Stimulated activated naive B cell treated with anti-CD40 and anti-IgM and Interleukin-4, amounts not matched to agents 10 μg/mL and 1 μg/mL and 100 μg/mL, for 72 hours (primary cell): ENCODE data around the gene BPIFB4.

ENCODE experiments used
- ATAC-seq, 2 donors: fragments of 150-1000 bp; cut with Tn5 transposase; replicated peaks; 2 replicates each; pipeline ENCODE4 v1.10.0; 2021; ENCODE audit warnings: moderate library complexity in 1 of 2
- DNase-seq: peaks from one replicate; pipeline ENCODE4 v3.0.0; 2021
- H3K27ac Mint-ChIP-seq: one replicate; pipeline ENCODE4 v1.8.0; 2022; ENCODE audit warnings: mild to moderate bottlenecking, mixed read lengths
- H3K27me3 Mint-ChIP-seq, 2 donors: one replicate each; pipeline ENCODE4 v1.8.0; 2022; ENCODE audit warnings: mixed read lengths in 2 of 2
- H3K36me3 Mint-ChIP-seq, 2 donors: one replicate each; pipeline ENCODE4 v1.8.0; 2022; ENCODE audit warnings: mixed read lengths in 2 of 2, mild to moderate bottlenecking in 1 of 2
- H3K4me1 Mint-ChIP-seq, 2 donors: one replicate each; pipeline ENCODE4 v1.8.0; 2022; ENCODE audit warnings: mixed read lengths in 2 of 2, mild to moderate bottlenecking in 1 of 2
- H3K4me3 Mint-ChIP-seq, 2 donors: one replicate each; pipeline ENCODE4 v1.8.0; 2022; ENCODE audit warnings: mild to moderate bottlenecking in 2 of 2, mixed read lengths in 2 of 2, moderate library complexity in 1 of 2
- H3K9me3 Mint-ChIP-seq, 2 donors: one replicate each; pipeline ENCODE4 v1.8.0; 2022; ENCODE audit warnings: mixed read lengths in 2 of 2, mild to moderate bottlenecking in 1 of 2

Gene BPIFB4

DNA sequence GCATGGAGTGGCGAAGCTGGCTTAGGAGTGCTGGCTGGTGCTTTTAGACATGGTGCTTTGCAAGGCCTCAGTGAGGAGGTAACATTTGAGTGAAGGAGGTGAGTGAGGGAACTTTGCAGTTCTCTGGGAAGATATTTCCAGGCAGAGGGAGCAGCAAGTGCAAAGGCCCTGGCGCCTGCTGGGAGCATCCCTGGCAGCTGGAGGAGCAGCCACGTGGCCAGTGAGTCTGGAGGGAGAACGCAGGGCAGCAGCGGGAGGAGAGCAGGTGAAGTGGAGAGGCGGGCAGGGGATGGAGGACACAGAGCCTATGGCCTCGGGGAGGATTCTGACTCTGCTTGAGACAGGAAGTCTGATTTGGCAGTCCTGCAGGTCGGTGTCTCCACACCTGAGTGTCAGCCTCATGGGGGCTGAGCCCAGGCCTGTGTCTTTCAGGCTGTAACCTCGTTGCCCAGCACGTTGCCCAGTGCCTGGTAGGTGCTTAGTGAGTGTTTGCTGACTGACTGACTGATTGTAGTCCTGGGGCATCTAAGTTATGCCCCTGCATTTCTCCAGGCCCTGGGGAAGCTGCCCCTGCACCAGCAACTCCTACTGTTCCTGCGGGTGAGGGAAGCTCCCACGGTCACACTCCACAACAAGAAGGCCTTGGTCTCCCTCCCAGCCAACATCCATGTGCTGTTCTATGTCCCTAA is 11.0 kb upstream of the BPIFB4 start:
- no peak overlapping the region for H3K4me3 Mint-ChIP-seq
- peaks cover 0 to 6% of the 10 kb centered on the region in 2 donors for H3K27me3 Mint-ChIP-seq
- no peak for DNase-seq
- H3K36me3 Mint-ChIP-seq = no peaks in the 10 kb centered on the region
- ATAC-seq = no peak
- H3K9me3 Mint-ChIP-seq = no peaks in the 10 kb centered on the region
- no peak overlapping the region for H3K27ac Mint-ChIP-seq
- H3K4me1 Mint-ChIP-seq = peaks cover 0 to 2% of the 10 kb centered on the region in 2 donors

DNA sequence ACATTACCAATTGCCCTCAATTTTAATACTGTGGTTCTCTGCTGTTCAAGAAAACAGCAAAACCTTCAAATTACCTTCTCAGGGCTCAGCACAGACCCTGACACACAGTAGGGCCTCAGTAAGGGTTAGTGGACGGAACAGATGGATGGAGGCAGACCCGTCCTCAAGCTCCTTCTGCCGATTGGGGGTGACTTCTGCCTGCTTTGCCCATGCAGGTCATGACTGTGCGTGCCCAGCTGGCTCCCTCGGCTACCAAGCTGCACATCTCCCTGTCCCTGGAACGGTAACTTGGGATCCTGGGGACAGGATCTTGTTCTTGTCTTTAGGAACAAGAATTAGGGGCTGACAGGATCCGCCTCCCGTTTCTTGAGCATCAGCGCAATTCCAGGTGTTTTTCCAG is 9.8 kb upstream of the BPIFB4 start:
- DNase-seq = no peak
- Mint-ChIP-seq H3K9me3 (no peaks in the 10 kb centered on the region), H3K27ac (peak overlapping the region; percentile 65), H3K27me3 (peaks cover 7 to 9% of the 10 kb centered on the region in 2 donors), H3K4me3 (no peak overlapping the region), H3K36me3 (no peaks in the 10 kb centered on the region), H3K4me1 (peaks cover 0 to 2% of the 10 kb centered on the region in 2 donors)
- no peak for ATAC-seq

GRCh38 chr20:33070111-33071053 is 9.1 kb upstream of the BPIFB4 start:
- ATAC-seq (no peak), DNase-seq (no peak)
- H3K4me1 Mint-ChIP-seq = peaks cover 0 to 2% of the 10 kb centered on the region in 2 donors
- H3K27ac Mint-ChIP-seq = no peak overlapping the region
- no peaks in the 10 kb centered on the region for H3K9me3 Mint-ChIP-seq
- peaks cover 12 to 16% of the 10 kb centered on the region in 2 donors for H3K27me3 Mint-ChIP-seq
- no peak overlapping the region for H3K4me3 Mint-ChIP-seq
- H3K36me3 Mint-ChIP-seq = no peaks in the 10 kb centered on the region

DNA sequence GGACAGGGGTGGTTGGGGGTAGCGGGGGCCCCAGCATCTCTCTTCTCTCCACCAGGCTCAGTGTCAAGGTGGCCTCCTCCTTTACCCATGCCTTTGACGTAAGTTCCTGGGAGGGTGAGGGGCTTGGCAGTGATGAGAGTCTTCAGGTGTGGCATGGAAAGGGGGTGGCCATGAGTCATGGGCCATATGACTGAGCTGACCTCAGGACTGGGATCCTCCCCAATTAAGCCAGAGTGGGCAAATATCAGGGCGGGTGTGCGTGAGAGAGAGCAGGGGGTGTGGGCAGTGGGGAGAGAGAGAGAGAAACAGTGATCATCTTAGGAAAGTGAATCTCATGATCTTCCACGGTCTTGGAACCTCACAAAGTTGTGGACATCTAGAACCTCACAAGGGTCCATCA is 8.2 kb upstream of the BPIFB4 start:
- Mint-ChIP-seq H3K36me3 (no peaks in the 10 kb centered on the region), H3K4me3 (no peak overlapping the region), H3K9me3 (no peaks in the 10 kb centered on the region), H3K27ac (peak overlapping the region; percentile 26), H3K4me1 (peaks cover 0 to 2% of the 10 kb centered on the region in 2 donors), H3K27me3 (peaks cover 18 to 21% of the 10 kb centered on the region in 2 donors)
- ATAC-seq (no peak), DNase-seq (no peak)

GRCh38 chr20:33072362-33072761 is 7.1 kb upstream of the BPIFB4 start:
- Mint-ChIP-seq H3K27me3 (peaks cover 18 to 21% of the 10 kb centered on the region in 2 donors), H3K27ac (no peak overlapping the region), H3K4me1 (peaks cover 0 to 2% of the 10 kb centered on the region in 2 donors), H3K4me3 (no peak overlapping the region), H3K36me3 (no peaks in the 10 kb centered on the region), H3K9me3 (no peaks in the 10 kb centered on the region)
- DNase-seq (no peak), ATAC-seq (no peak)

DNA sequence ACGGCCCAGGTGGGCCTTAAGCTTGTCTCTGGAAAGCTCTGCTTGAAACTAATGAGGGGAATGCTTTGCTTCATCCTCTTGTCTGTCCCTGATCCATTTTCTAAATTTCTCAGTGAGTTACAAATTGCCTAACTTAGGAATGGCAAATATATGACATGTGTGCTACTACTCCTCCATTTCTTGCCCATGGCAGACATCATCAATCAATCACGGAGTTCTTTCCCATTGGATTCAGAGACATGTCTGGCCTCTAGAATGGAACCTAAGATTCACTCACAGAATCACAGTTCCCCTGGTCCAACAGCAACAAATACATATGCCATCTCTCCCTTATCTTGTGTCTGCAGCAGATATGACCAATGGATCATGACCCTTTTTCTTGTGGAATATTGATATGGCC is 6.6 kb upstream of the BPIFB4 start:
- H3K27me3 Mint-ChIP-seq = peaks cover 18 to 21% of the 10 kb centered on the region in 2 donors
- H3K9me3 Mint-ChIP-seq = no peaks in the 10 kb centered on the region
- H3K4me3 Mint-ChIP-seq = no peak overlapping the region
- ATAC-seq (no peak), DNase-seq (no peak)
- H3K27ac Mint-ChIP-seq = no peak overlapping the region
- H3K36me3 Mint-ChIP-seq = no peaks in the 10 kb centered on the region
- peaks cover 0 to 2% of the 10 kb centered on the region in 2 donors for H3K4me1 Mint-ChIP-seq

- no peak overlapping the region for H3K27ac Mint-ChIP-seq
- ATAC-seq = no peak
These were observed 4.8 kb upstream of the BPIFB4 start for GRCh38 chr20:33074675-33075074.

DNA sequence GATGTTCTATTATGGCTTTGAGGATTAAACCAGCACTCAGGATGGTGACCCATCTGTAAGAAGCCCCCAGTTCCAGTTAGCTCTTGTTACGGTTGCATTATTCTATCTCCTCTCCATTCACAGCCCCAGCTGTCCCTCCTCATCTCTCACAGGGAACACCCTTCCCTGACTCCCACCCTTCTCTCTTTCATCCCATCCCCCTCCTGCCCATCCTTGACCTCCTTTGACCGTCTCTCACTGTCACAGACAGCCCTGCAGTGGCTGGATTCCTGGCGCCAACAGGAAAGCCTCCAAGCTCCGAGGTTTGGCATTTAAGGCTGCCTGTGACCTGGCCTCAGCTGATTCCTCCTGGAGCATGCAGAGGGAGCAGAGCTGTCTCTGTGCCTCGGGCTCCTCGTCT is 4.2 kb upstream of the BPIFB4 start:
- no peak for DNase-seq
- peaks cover 15 to 18% of the 10 kb centered on the region in 2 donors for H3K27me3 Mint-ChIP-seq
- H3K9me3 Mint-ChIP-seq = no peaks in the 10 kb centered on the region
- no peak for ATAC-seq
- H3K36me3 Mint-ChIP-seq = no peaks in the 10 kb centered on the region
- H3K4me3 Mint-ChIP-seq = no peak overlapping the region
- no peak overlapping the region for H3K27ac Mint-ChIP-seq
- H3K4me1 Mint-ChIP-seq = peaks cover 0 to under 1% of the 10 kb centered on the region in 2 donors

More at GRCh38 chr20:33074675-33075074, 4.8 kb upstream of the BPIFB4 start:
- Mint-ChIP-seq H3K4me3 (no peak overlapping the region), H3K4me1 (peaks cover 0 to 2% of the 10 kb centered on the region in 2 donors), H3K9me3 (no peaks in the 10 kb centered on the region), H3K36me3 (no peaks in the 10 kb centered on the region), H3K27me3 (peaks cover 15 to 18% of the 10 kb centered on the region in 2 donors)
- no peak for DNase-seq

- Mint-ChIP-seq H3K4me3 (no peak overlapping the region), H3K27me3 (peaks cover 22 to 24% of the 10 kb centered on the region in 2 donors), H3K4me1 (no peaks in the 10 kb centered on the region), H3K27ac (no peak overlapping the region), H3K9me3 (no peaks in the 10 kb centered on the region), H3K36me3 (no peaks in the 10 kb centered on the region)
- ATAC-seq (peak; percentile 63 to 75), DNase-seq (no peak)
These were observed 2.6 kb upstream of the BPIFB4 start for GRCh38 chr20:33076662-33077372.

GRCh38 chr20:33081411-33082154 is 2.1 kb downstream of the BPIFB4 start:
- Mint-ChIP-seq H3K4me3 (no peak overlapping the region), H3K9me3 (no peaks in the 10 kb centered on the region), H3K36me3 (no peaks in the 10 kb centered on the region), H3K4me1 (no peaks in the 10 kb centered on the region), H3K27me3 (peaks cover 6 to 15% of the 10 kb centered on the region in 2 donors), H3K27ac (no peak overlapping the region)
- ATAC-seq (no peak), DNase-seq (no peak)

DNA sequence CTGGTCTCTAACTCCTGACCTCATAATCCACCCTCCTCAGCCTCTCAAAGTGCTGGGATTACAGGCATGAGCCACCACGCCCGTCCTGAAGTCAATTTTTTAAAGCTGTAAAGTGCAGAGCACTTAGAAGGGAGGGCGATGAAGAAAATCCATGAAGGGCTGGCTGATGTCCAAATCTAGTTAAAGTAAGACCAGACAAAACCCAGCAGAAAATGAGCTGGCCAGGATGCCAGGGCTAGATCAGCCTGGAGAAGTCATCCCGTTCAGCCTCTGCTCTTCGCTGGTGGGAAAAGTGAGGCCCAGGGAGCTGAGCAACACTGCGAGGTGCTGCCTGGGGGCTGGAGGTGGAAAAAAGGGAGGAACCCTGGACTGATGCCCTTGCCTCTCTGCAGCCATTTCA is 3.1 kb downstream of the BPIFB4 start:
- peaks cover 6 to 15% of the 10 kb centered on the region in 2 donors for H3K27me3 Mint-ChIP-seq
- no peaks in the 10 kb centered on the region for H3K4me1 Mint-ChIP-seq
- no peaks in the 10 kb centered on the region for H3K36me3 Mint-ChIP-seq

GRCh38 chr20:33083544-33084340 is 4.3 kb downstream of the BPIFB4 start:
- DNase-seq (no peak), ATAC-seq (no peak)
- H3K9me3 Mint-ChIP-seq = no peaks in the 10 kb centered on the region
- H3K27ac Mint-ChIP-seq = no peak overlapping the region
- no peaks in the 10 kb centered on the region for H3K4me1 Mint-ChIP-seq
- peaks cover 12 to 19% of the 10 kb centered on the region in 2 donors for H3K27me3 Mint-ChIP-seq
- H3K4me3 Mint-ChIP-seq = no peak overlapping the region
- no peaks in the 10 kb centered on the region for H3K36me3 Mint-ChIP-seq

More for the DNA sequence above, 3.1 kb downstream of the BPIFB4 start:
- H3K9me3 Mint-ChIP-seq = no peaks in the 10 kb centered on the region
- ATAC-seq = no peak
- no peak for DNase-seq
- H3K27ac Mint-ChIP-seq = no peak overlapping the region
- no peak overlapping the region for H3K4me3 Mint-ChIP-seq

GRCh38 chr20:33084722-33085121 is 5.3 kb downstream of the BPIFB4 start:
- H3K27ac Mint-ChIP-seq = no peak overlapping the region
- no peaks in the 10 kb centered on the region for H3K4me1 Mint-ChIP-seq
- no peak for DNase-seq
- H3K27me3 Mint-ChIP-seq = peaks cover 15 to 19% of the 10 kb centered on the region in 2 donors
- no peak for ATAC-seq
- no peak overlapping the region for H3K4me3 Mint-ChIP-seq
- no peaks in the 10 kb centered on the region for H3K36me3 Mint-ChIP-seq
- no peaks in the 10 kb centered on the region for H3K9me3 Mint-ChIP-seq
